Endothelial cell of umbilical vein (primary cell): ENCODE results near the gene LUC7L2. TPM values are rescaled to one million over a fixed set of nuclear protein-coding genes. Genes with fewer than 3 reads are reported as not detected.
"Not testable (repeated sequence)": the region's sequence is repeated elsewhere in the genome, so short reads cannot be mapped to it uniquely, and the experiment has no call there.

Experiments used
- BruUV-seq: library from RNA; stranded (reverse); fragments of 400-500 nt; replicated peaks from 2 replicates; lab custom pipeline; 2021; lab: Mats Ljungman, UMichigan
- CTCF ChIA-PET: fragments of 300-600, 350-600 bp; sonication (Branson Sonifier 250); formaldehyde crosslinking; loops from one replicate; lab custom pipeline; 2021; ENCODE audit warnings: antibody characterized with exemption, inconsistent platforms; lab: Charles Lee
- POLR2A ChIA-PET: fragments of 300-600, 350-600 bp; sonication (Branson Sonifier 250); formaldehyde crosslinking; loops from one replicate; lab custom pipeline; 2021; ENCODE audit warnings: antibody characterized with exemption, inconsistent platforms; lab: Charles Lee
- DNase-seq: peaks from one replicate; pipeline ENCODE4 v3.0.0-alpha.2; 2011; ENCODE audit warnings: low read depth, low spot score
- FAIRE-seq: peaks from 2 replicates; lab custom pipeline; 2011; peaks lifted over from hg19 to GRCh38; lab: Jason Lieb, UNC
- H2AFZ ChIP-seq: 2 replicates; pipeline ENCODE4 v1.6.0; 2012; ENCODE audit warnings: low read depth, low read length, control low read depth, inconsistent platforms
- H3K27ac ChIP-seq: 2 replicates; pipeline ENCODE4 v1.5.1; 2011; ENCODE audit warnings: low read depth, mild to moderate bottlenecking, control low read depth, low read length, moderate library complexity; ENCODE audit not compliant: insufficient read depth
- H3K27me3 ChIP-seq, 2 experiments: 2 replicates each; pipeline versions ENCODE4 v1.6.0 to v1.6.1; 2011; ENCODE audit warnings: low read length in 2 of 2, mixed read lengths in 1 of 2; ENCODE audit not compliant: control insufficient read depth in 2 of 2, insufficient read depth in 2 of 2
- H3K36me3 ChIP-seq, 2 experiments: 2 replicates in 1 of 2; 3 replicates in 1 of 2; pipeline ENCODE4 v1.5.1; 2011; ENCODE audit warnings: low read length in 2 of 2, mild to moderate bottlenecking in 1 of 2, moderate library complexity in 1 of 2; ENCODE audit not compliant: control insufficient read depth in 2 of 2, insufficient read depth in 2 of 2; ENCODE audit errors: extremely low read depth in 1 of 2
- H3K4me1 ChIP-seq: 3 replicates; pipeline ENCODE4 v1.5.1; 2011; ENCODE audit warnings: mild to moderate bottlenecking, low read length; ENCODE audit not compliant: control insufficient read depth, insufficient read depth; ENCODE audit errors: extremely low read depth
- H3K4me2 ChIP-seq: 2 replicates; pipeline ENCODE4 v1.6.1; 2011; ENCODE audit warnings: low read length, control low read depth, mixed read lengths; ENCODE audit not compliant: insufficient read depth
- H3K4me3 ChIP-seq, 3 experiments: fragments of 200-600 bp in 1 of 3; sonication (generic), shearing (Covaris generic) in 1 of 3; replicated peaks in 1 of 3; 2 replicates each; pipeline ENCODE4 v1.5.1; 2011 to 2016; ENCODE audit warnings: control low read depth in 3 of 3, low read length in 3 of 3, mild to moderate bottlenecking in 2 of 3, inconsistent platforms in 1 of 3, low read depth in 1 of 3, moderate library complexity in 1 of 3; ENCODE audit not compliant: insufficient read depth in 1 of 3
- H3K79me2 ChIP-seq: 2 replicates; pipeline ENCODE4 v1.6.0; 2012; ENCODE audit warnings: low read length, inconsistent platforms; ENCODE audit not compliant: control insufficient read depth, insufficient read depth
- H3K9ac ChIP-seq: replicated peaks from 2 replicates; pipeline ENCODE3; 2011; ENCODE audit warnings: low read length, control low read depth; ENCODE audit not compliant: insufficient read depth; ENCODE audit errors: extremely low read depth
- H3K9me1 ChIP-seq: replicated peaks from 3 replicates; pipeline ENCODE4 v1.6.0; 2011; ENCODE audit warnings: mild to moderate bottlenecking, low read length; ENCODE audit not compliant: control insufficient read depth, insufficient read depth; ENCODE audit errors: extremely low read depth
- H3K9me3 ChIP-seq: replicated peaks from 2 replicates; pipeline ENCODE4 v1.5.1; 2012; ENCODE audit warnings: low read length, inconsistent platforms; ENCODE audit not compliant: control insufficient read depth, insufficient read depth
- H4K20me1 ChIP-seq: replicated peaks from 2 replicates; pipeline ENCODE3; 2011; ENCODE audit warnings: mild to moderate bottlenecking, low read length; ENCODE audit not compliant: control insufficient read depth, insufficient read depth; ENCODE audit errors: extremely low read depth
- MAX ChIP-seq: IDR thresholded peaks from 2 replicates; pipeline ENCODE4 v1.6.1; 2011; ENCODE audit not compliant: insufficient read depth, insufficient read length
- dilution Hi-C: fragments of 300-500 bp; cut with MboI; formaldehyde crosslinking; loops from one replicate; pipeline ENCODE4 v1.15.0; 2019; ENCODE audit warnings: low sequenced_read_pairs; ENCODE audit not compliant: extremely low pct_ligation_motif_present
- intact Hi-C: fragments of 100-400 bp; cut with micrococcal nuclease; formaldehyde crosslinking; loops from one replicate; pipeline ENCODE4 v1.10.0; 2022
- polyA plus RNA-seq, 4 experiments: library from polyadenylated mRNA; depleted of rRNA in 3 of 4; stranded (reverse) in 3 of 4; unstranded in 1 of 4; fragments of >200 nt; gene quantifications; 2 replicates each; pipeline versions ENCODE4 v1.2.1 to v1.2.3, GENCODE V29; 2011 to 2012; ENCODE audit warnings: missing spikeins in 1 of 4
- total RNA-seq: library from RNA; stranded (reverse); gene quantifications from 2 replicates; pipeline ENCODE4 v1.2.3, GENCODE V29; 2021

LUC7L2 gene
- total and polyA plus RNA-seq, 2 donors (not counting 3 experiments of a cell fraction or from before 2014, with no cell fraction given) = 28.0 to 85.8 TPM

- Histone ChIP-seq H3K9ac (no peak overlapping the region), H3K9me1 (no peaks in the 10 kb centered on the region), H3K36me3 (peaks cover 19 to 41% of the 10 kb centered on the region in 2 experiments), H3K27ac (no peak overlapping the region), H2AFZ (no peak overlapping the region), H3K27me3 (no peaks in the 10 kb centered on the region), H4K20me1 (no peaks in the 10 kb centered on the region), H3K4me3 (no peak overlapping the region), H3K4me1 (no peaks in the 10 kb centered on the region), H3K4me2 (no peak overlapping the region), H3K79me2 (peaks cover 6% of the 10 kb centered on the region), H3K9me3 (no peaks in the 10 kb centered on the region)
- intact Hi-C loops (no loop called here), dilution Hi-C loops (no loop called here)
- CTCF ChIA-PET = interaction anchor here (2.5 kb wide), 1 partner anchor 27 kb away, joined by 11 read pairs; no protein-coding TSS in a partner anchor
- no peak for TF ChIP-seq MAX
- POLR2A ChIA-PET = no interaction called here
- DNase-seq = no peak
- no TSS peak for BruUV-seq
- no peak for FAIRE-seq
Observed at GRCh38 chr7:139407555-139407954, 47.9 kb downstream of the LUC7L2 start.

- dilution Hi-C loops = not testable (repeated sequence)
Observed at GRCh38 chr7:139414743-139415402, 55.2 kb downstream of the LUC7L2 start.

More at GRCh38 chr7:139414743-139415402, 55.2 kb downstream of the LUC7L2 start:
- H3K9me3 ChIP-seq, BruUV-seq, H3K27ac ChIP-seq, H3K4me2 ChIP-seq, POLR2A ChIA-PET, H2AFZ ChIP-seq, H3K9ac ChIP-seq, H3K79me2 ChIP-seq, H3K27me3 ChIP-seq, DNase-seq, H3K9me1 ChIP-seq, intact Hi-C loops, FAIRE-seq, H4K20me1 ChIP-seq, H3K4me3 ChIP-seq, H3K4me1 ChIP-seq: not testable (repeated sequence)
- H3K36me3 ChIP-seq = peaks cover 9 to 41% of the 10 kb centered on the region in 2 experiments
- CTCF ChIA-PET = interaction anchor here (2.4 kb wide), 1 partner anchor 19 kb away, joined by 16 read pairs; no protein-coding TSS in a partner anchor
